HTR-8/SVneo (cell line): ENCODE measurements around the gene SLCO1A2.
A peak's percentile ranks its signal among the peaks of the same experiment; 100 is the strongest.

ENCODE experiments used
- DNase-seq: peaks from one replicate; pipeline ENCODE4 v3.0.0; 2011; ENCODE audit warnings: low spot score, mixed read lengths; ENCODE audit not compliant: insufficient read length
- FAIRE-seq: peaks from 2 replicates; lab custom pipeline; 2011; peaks lifted over from hg19 to GRCh38; lab: Jason Lieb, UNC

Gene SLCO1A2

DNA sequence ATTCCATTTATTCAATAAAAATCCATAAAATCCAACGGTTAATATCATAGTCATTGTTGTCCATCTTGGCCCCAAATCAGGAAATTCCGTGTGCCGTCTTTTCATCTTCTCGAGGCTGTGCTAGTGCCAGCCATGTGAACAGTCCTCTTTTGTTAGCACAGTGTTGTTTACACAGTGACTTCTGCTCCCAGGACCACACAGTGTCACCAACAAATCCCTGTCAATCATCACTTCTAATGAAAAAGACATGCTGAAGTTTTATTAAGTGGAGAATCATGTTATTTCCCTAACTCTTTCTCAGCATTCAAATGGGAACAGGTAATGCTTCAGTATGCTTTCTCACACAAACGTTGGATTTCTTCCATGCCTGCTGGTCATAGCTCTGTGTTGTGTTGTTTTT, 1.9 kb upstream of the SLCO1A2 start:
- FAIRE-seq (no peak), DNase-seq (no peak)

GRCh38 chr12:21330682-21331253, 3.9 kb downstream of the SLCO1A2 start:
- no peak for DNase-seq
- no peak for FAIRE-seq

DNA sequence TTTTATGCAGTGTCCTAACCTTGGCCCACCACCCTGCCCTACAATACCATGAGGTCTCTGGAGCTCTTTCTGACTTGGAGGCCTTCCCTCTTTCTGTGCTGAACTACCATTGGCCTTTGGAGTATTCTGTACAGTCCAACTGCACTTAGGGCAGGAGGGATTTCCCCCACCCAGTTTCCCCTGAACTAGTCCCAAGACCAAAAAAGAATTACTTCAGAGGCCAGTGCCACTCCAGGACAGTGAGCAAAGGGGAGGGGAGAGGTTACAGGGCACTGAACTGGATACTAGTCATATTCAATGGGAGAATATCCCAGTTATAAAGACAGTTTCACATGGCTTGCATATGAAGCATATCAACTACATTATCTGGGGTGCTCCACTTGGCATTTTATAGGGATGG, 6.1 kb downstream of the SLCO1A2 start:
- DNase-seq = no peak
- no peak for FAIRE-seq

- FAIRE-seq = no peak
These were observed 10.2 kb downstream of the SLCO1A2 start for GRCh38 chr12:21324551-21324950.

GRCh38 chr12:21323736-21324135, 11.0 kb downstream of the SLCO1A2 start:
- FAIRE-seq = no peak
- DNase-seq = no peak

More at GRCh38 chr12:21324551-21324950, 10.2 kb downstream of the SLCO1A2 start:
- no peak for DNase-seq

GRCh38 chr12:21308785-21309184, 25.9 kb downstream of the SLCO1A2 start:
- FAIRE-seq (no peak), DNase-seq (no peak)

GRCh38 chr12:21305661-21306060, 29.1 kb downstream of the SLCO1A2 start:
- DNase-seq = no peak
- no peak for FAIRE-seq

DNA sequence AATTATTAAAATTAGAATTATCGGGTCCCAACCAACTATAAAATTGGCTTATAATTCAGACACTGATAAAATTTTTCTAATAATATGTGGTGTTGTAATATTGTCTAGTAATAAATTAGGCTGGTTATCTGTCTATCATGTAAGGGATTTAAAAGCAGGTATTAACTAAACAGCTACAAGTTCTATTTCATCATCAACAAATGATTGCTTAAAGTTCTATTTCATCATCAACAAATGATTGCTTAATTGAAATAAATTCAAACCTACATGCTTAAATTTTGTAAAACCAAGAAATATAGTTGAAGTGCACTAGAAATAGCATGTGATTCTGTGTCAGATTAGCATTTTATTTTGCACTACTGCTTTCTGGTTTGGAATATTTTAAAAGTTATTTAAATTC, 34.1 kb downstream of the SLCO1A2 start:
- no peak for FAIRE-seq
- no peak for DNase-seq

DNA sequence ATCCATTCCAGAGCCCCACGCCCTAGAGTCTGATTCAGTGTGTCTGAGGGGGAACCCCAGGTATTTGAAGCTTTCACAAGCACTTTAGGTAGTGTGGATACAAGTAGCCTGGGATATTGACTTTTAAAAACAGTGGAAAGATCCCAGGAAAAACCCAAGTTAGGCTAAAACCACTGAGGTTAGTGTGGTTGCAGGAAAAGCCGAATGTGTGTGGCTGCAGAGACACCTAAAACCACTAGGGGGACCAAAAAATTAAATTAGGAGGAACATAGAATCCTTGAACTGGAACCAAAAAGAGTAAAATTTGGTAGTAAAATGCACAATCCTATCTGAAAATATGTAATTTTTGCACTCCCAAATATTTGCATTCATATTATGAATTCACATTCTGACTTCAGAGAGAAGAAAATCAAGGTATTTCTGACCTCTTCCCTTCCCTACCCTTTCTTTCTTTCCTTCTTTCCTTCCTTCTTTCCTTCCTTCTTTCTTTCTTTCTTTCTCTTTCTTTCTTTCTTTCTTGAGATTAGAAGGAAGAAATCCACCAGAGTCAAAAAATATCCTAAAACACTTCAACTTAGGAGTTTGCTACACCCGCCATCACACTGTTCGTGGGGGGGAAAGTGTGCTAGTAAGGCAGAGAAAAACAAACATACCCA, 37.8 kb downstream of the SLCO1A2 start:
- FAIRE-seq (no peak), DNase-seq (peak; percentile 5)

GRCh38 chr12:21296348-21296747, 38.4 kb downstream of the SLCO1A2 start:
- DNase-seq = no peak
- no peak for FAIRE-seq

GRCh38 chr12:21294176-21294575, 40.5 kb downstream of the SLCO1A2 start:
- FAIRE-seq (no peak), DNase-seq (no peak)

DNA sequence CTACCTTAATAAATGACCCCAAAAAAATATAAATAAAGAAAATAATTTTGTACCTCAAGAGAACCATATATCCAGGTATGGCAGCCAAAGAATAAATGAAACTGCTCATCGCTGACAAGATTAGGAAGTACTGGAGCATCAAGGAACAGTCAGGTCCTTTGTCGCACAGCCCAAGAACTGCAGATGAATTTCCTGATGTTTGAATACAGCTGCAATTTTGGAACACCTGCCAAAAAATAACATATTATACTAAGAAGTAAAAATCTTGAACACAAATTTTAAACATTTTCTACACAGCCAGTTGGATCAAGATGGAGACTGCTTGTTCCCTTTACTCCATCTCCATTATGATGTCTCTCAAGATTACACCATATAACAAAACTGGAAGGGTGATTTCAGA, 42.6 kb downstream of the SLCO1A2 start:
- DNase-seq = no peak
- no peak for FAIRE-seq

DNA sequence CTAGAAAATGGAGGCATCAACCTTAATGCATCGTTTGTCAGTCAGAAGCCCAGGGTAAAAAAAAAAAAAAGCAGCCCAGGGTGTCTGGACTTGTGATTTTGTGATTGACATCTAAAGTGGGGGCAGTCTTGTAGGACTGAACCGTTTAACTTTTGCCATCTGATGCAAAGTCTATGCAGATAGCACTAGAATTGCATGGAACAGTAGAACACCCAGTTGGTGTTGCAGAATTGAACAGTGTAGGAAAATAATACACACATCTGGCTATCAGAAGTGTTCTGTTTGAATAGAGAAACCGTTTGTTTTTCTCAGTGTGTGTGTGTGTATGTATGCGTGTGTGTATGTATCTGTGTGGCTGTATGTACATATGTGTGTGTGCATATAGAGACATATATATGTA, 45.0 kb downstream of the SLCO1A2 start:
- DNase-seq (no peak), FAIRE-seq (no peak)

GRCh38 chr12:21276826-21277225, 57.9 kb downstream of the SLCO1A2 start:
- FAIRE-seq (no peak), DNase-seq (no peak)

DNA sequence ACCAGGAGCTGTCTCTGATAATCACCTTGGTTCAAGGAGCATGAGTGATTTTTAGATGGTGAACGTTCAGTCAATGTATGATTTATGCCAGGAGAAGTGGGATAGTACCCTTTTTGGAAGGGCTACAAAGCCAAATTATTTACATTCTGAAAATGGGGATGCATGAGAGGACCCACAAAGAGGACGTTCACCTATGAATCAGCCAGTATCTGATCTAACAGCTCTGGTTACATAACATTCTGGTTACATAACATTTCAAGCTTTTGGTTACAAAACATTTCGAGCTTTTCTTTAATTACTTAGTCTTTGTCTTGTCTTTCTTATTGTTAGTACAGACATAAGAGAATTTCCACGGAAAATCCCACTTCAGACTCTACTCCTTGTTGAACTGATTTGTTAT, 68.8 kb downstream of the SLCO1A2 start:
- no peak for DNase-seq
- no peak for FAIRE-seq

- FAIRE-seq (no peak), DNase-seq (no peak)
These were observed 70.5 kb downstream of the SLCO1A2 start for GRCh38 chr12:21264232-21264631.

- FAIRE-seq = no peak
- no peak for DNase-seq
These were observed 77.5 kb downstream of the SLCO1A2 start for GRCh38 chr12:21257172-21257571.

DNA sequence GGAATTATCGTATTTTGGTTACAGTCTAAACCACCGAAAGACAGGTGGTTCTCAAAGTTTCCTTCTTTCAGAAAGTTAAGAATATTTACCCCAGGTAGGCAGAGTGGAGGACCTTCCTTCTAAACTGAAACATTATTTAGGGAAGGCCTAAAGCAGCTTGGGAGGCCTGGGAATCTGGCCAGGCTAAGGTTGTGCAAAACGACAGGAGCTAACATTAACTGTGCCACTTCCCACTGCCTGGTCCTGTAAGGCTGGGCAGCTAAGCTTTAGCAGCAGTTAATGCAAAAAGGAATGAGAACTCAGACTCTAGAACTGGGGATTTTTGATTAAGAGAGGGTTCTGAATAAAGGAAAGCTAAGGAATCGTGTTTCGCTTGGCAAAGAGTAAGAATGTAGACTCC, 82.6 kb downstream of the SLCO1A2 start:
- FAIRE-seq (no peak), DNase-seq (no peak)

DNA sequence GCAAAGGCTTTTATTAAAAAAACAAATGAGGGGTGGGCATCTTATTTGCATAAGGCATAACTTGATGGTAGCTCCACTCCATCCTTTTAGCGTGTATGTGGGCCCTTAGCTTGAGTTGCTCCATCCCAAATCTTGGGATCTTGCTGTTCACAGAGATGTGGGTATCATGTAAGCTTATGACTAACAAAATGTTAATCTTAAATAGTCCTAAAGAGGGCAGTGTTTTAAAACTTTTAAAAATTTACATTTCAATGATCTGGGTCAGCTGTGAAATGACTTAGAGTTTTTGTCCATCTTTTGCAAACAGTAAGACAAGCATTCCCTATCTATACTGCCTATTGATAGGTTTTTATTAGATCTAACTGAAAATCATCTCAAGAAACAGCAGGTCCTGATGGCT, 86.0 kb downstream of the SLCO1A2 start:
- DNase-seq (no peak), FAIRE-seq (no peak)

- DNase-seq (no peak), FAIRE-seq (no peak)
These were observed 94.9 kb downstream of the SLCO1A2 start for GRCh38 chr12:21239866-21240265.

- DNase-seq (no peak), FAIRE-seq (no peak)
These were observed 100.3 kb downstream of the SLCO1A2 start for GRCh38 chr12:21234395-21234794.

DNA sequence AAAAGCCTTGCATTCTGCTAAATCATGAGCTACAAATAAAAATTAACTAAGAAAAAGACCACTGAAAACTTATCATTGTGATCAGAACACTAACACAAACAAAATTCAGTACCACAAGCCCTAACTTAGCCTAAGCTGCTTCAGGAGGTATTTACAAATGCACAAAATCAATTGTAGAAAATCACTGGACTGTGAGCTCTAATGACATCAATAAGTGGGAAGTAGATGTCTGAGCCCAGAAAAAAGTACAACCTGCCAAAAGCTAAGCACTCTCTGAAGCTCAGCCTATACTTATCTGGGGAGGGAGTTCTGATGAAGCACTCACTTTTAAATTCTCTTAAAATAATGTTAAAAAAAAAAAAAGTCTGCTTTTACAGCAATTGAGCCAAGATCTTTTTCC, 110.8 kb downstream of the SLCO1A2 start:
- no peak for FAIRE-seq
- no peak for DNase-seq
